HCT116 (cell line): Measurements from ENCODE around the gene XYLT2. TPM values are rescaled to one million over a fixed set of nuclear protein-coding genes. Genes with fewer than 3 reads are reported as not detected.

ENCODE experiments used
- ATAC-seq: fragments of 200-7000 bp; cut with Tn5 transposase; 2 replicates; pipeline ENCODE4 v1.9.1; 2020; ENCODE audit warnings: mild to moderate bottlenecking, moderate library complexity
- BruUV-seq: library from RNA; stranded (reverse); fragments of 400-500 nt; replicated peaks from 2 replicates; lab custom pipeline; 2021; lab: Mats Ljungman, UMichigan
- CTCF ChIA-PET: fragments of 300-600 bp; sonication (Branson Sonifier 250); formaldehyde crosslinking; loops from one replicate; lab custom pipeline; 2021; ENCODE audit warnings: antibody characterized with exemption; lab: Charles Lee
- POLR2A ChIA-PET: fragments of 300-600, 350-600 bp; sonication (Branson Sonifier 250); formaldehyde crosslinking; loops from one replicate; lab custom pipeline; 2021; ENCODE audit warnings: antibody characterized with exemption; lab: Charles Lee
- RAD21 ChIA-PET, 2 experiments: fragments of 300-600 bp; sonication (Branson Sonifier 250); formaldehyde crosslinking; loops; one replicate each; lab custom pipeline; 2023; ENCODE audit warnings: low total read pairs in 2 of 2; ENCODE audit not compliant: uncharacterized antibody in 2 of 2, unreplicated experiment in 2 of 2, low non-redundant PET in 1 of 2; lab: Charles Lee
- DNase-seq: peaks from one replicate; pipeline ENCODE4 v3.0.0-alpha.2; 2010; ENCODE audit warnings: low read depth, low spot score
- H2AFZ ChIP-seq: fragments of 200-600 bp; shearing (Covaris generic), sonication (generic); 2 replicates; pipeline ENCODE4 v1.6.1; 2017; ENCODE audit warnings: low read depth, mixed run types, mixed read lengths, antibody characterized with exemption, low read length; ENCODE audit not compliant: poor library complexity, severe bottlenecking
- H3K27ac ChIP-seq: 2 replicates; pipeline ENCODE4 v1.5.1; 2012; ENCODE audit warnings: low read depth, low read length
- H3K27me3 ChIP-seq: fragments of 200-600 bp; sonication (generic); 2 replicates; pipeline ENCODE4 v1.6.1; 2016; ENCODE audit warnings: mixed run types, low read length, mixed read lengths; ENCODE audit not compliant: insufficient read depth
- H3K36me3 ChIP-seq, 2 experiments: fragments of 200-500 bp in 1 of 2; fragments of 200-600 bp in 1 of 2; sonication (Bioruptor generic) in 1 of 2; sonication (generic) in 1 of 2; 2 replicates each; pipeline versions ENCODE4 v1.5.1 to v1.6.1; 2014 to 2016; ENCODE audit warnings: low read length in 2 of 2, inconsistent platforms in 1 of 2, mixed read lengths in 1 of 2, mixed run types in 1 of 2; ENCODE audit not compliant: insufficient read depth in 2 of 2, control insufficient read depth in 1 of 2
- H3K4me1 ChIP-seq, 2 experiments: fragments of 200-600 bp in 1 of 2; sonication (generic) in 1 of 2; 2 replicates each; pipeline versions ENCODE4 v1.5.1 to v1.6.1; 2012 to 2017; ENCODE audit warnings: low read length in 2 of 2, inconsistent platforms in 1 of 2, mild to moderate bottlenecking in 1 of 2, mixed read lengths in 1 of 2, mixed run types in 1 of 2, moderate library complexity in 1 of 2; ENCODE audit not compliant: insufficient read depth in 2 of 2, control insufficient read depth in 1 of 2
- H3K4me2 ChIP-seq: fragments of 200-600 bp; sonication (generic); 2 replicates; pipeline ENCODE4 v1.6.1; 2017; ENCODE audit warnings: mixed run types, low read length, mixed read lengths
- H3K4me3 ChIP-seq, 2 experiments: fragments of 200-600 bp in 1 of 2; sonication (generic) in 1 of 2; replicated peaks in 1 of 2; 2 replicates each; pipeline ENCODE4 v1.5.1; 2011 to 2016; ENCODE audit warnings: low read length in 2 of 2, control low read depth in 1 of 2, low read depth in 1 of 2, mild to moderate bottlenecking in 1 of 2, mixed read lengths in 1 of 2, mixed run types in 1 of 2
- H3K79me2 ChIP-seq: fragments of 200-600 bp; sonication (generic); 2 replicates; pipeline ENCODE4 v1.6.1; 2017; ENCODE audit warnings: mild to moderate bottlenecking, mixed run types, low read length, moderate library complexity, mixed read lengths; ENCODE audit not compliant: insufficient read depth
- H3K9ac ChIP-seq: fragments of 200-600 bp; sonication (generic); 2 replicates; pipeline ENCODE4 v1.6.1; 2016; ENCODE audit warnings: low read length, mixed read lengths
- H3K9me2 ChIP-seq: fragments of 200-600 bp; sonication (generic), shearing (Covaris generic); 2 replicates; pipeline ENCODE4 v1.6.1; 2017; ENCODE audit warnings: mixed run types, mild to moderate bottlenecking, moderate library complexity; ENCODE audit not compliant: insufficient read depth
- H3K9me3 ChIP-seq, 2 experiments: fragments of 200-500 bp in 1 of 2; fragments of 200-600 bp in 1 of 2; sonication (Bioruptor generic) in 1 of 2; sonication (generic) in 1 of 2; 2 replicates each; pipeline ENCODE4 v1.6.1; 2014 to 2017; ENCODE audit warnings: low read length in 2 of 2, mixed read lengths in 2 of 2, inconsistent platforms in 1 of 2, low read depth in 1 of 2, mild to moderate bottlenecking in 1 of 2, mixed run types in 1 of 2, moderate library complexity in 1 of 2; ENCODE audit not compliant: control insufficient read depth in 1 of 2, insufficient read depth in 1 of 2
- H4K20me1 ChIP-seq: fragments of 200-600 bp; sonication (generic), shearing (Covaris generic); 2 replicates; pipeline ENCODE4 v1.6.1; 2017; ENCODE audit warnings: mixed run types, mild to moderate bottlenecking, moderate library complexity; ENCODE audit not compliant: insufficient read depth
- CBX3 ChIP-seq: IDR thresholded peaks from 2 replicates; pipeline ENCODE4 v1.6.1; 2012; ENCODE audit warnings: low read depth
- CEBPB ChIP-seq: IDR thresholded peaks from 2 replicates; pipeline ENCODE4 v1.6.1; 2012; ENCODE audit warnings: low read depth
- ELF1 ChIP-seq: IDR thresholded peaks from 2 replicates; pipeline ENCODE4 v1.6.1; 2012; ENCODE audit warnings: low read depth, borderline replicate concordance
- EZH2 ChIP-seq: fragments of 200-600 bp; sonication (generic); IDR thresholded peaks from 2 replicates; pipeline ENCODE4 v1.6.1; 2017; ENCODE audit warnings: antibody characterized with exemption, mixed run types
- FOSL1 ChIP-seq: IDR thresholded peaks from 2 replicates; pipeline ENCODE4 v1.6.1; 2012; ENCODE audit warnings: low read depth
- JUND ChIP-seq: IDR thresholded peaks from 2 replicates; pipeline ENCODE4 v1.6.1; 2012
- POLR2A ChIP-seq: IDR thresholded peaks from 2 replicates; pipeline ENCODE4 v1.7.0; 2011; ENCODE audit warnings: borderline replicate concordance; ENCODE audit not compliant: insufficient read depth, insufficient read length; ENCODE audit errors: extremely low read depth
- RAD21 ChIP-seq: IDR thresholded peaks from 2 replicates; pipeline ENCODE4 v1.6.1; 2012; ENCODE audit warnings: low read depth, mild to moderate bottlenecking
- SIN3A ChIP-seq: IDR thresholded peaks from 2 replicates; pipeline ENCODE4 v1.6.1; 2012; ENCODE audit warnings: low read depth
- SP1 ChIP-seq: IDR thresholded peaks from 2 replicates; pipeline ENCODE4 v1.6.1; 2012; ENCODE audit warnings: low read depth
- SRF ChIP-seq: IDR thresholded peaks from 2 replicates; pipeline ENCODE4 v1.6.1; 2012; ENCODE audit warnings: low read depth
- TCF7L2 ChIP-seq: IDR thresholded peaks from 2 replicates; pipeline ENCODE4 v1.7.0; 2011; ENCODE audit warnings: borderline replicate concordance, inconsistent platforms; ENCODE audit not compliant: insufficient read depth, insufficient read length; ENCODE audit errors: extremely low read depth
- YY1 ChIP-seq: IDR thresholded peaks from 2 replicates; pipeline ENCODE4 v1.6.1; 2011; ENCODE audit warnings: low read length, low read depth, moderate library complexity, mild to moderate bottlenecking; ENCODE audit not compliant: insufficient replicate concordance; ENCODE audit errors: extremely low read depth
- ZFX ChIP-seq: fragments of 450-650 bp; IDR thresholded peaks from 2 replicates; pipeline ENCODE4 v1.6.1; 2017
- ZNF274 ChIP-seq: fragments of 200-500 bp; sonication (Bioruptor generic); IDR thresholded peaks from 2 replicates; pipeline ENCODE4 v1.6.1; 2014; ENCODE audit warnings: mild to moderate bottlenecking, low read depth, low read length, inconsistent platforms
- intact Hi-C: fragments of 100-400 bp; cut with micrococcal nuclease; formaldehyde crosslinking; loops from 2 replicates; pipeline ENCODE4 v1.10.0; 2022
- total RNA-seq: library from RNA; stranded (reverse); gene quantifications from one replicate; pipeline ENCODE4 v1.2.1, GENCODE V29; 2021; ENCODE audit not compliant: unreplicated experiment
- TF ChIP-seq, protein P1 (sequence below): IDR thresholded peaks from 2 replicates; pipeline ENCODE4 v1.6.1; 2012
- TF ChIP-seq, protein P2 (sequence below), 3 experiments: fragments of 200-600 bp in 1 of 3; sonication (generic) in 1 of 3; IDR thresholded peaks in 2 of 3; conservative IDR thresholded peaks in 1 of 3; 2 replicates each; pipeline ENCODE4 v1.5.1; 2012 to 2017; ENCODE audit warnings: low read depth in 2 of 3, low read length in 2 of 3, antibody characterized with exemption in 1 of 3, borderline replicate concordance in 1 of 3, control low read depth in 1 of 3, mild to moderate bottlenecking in 1 of 3, mixed read lengths in 1 of 3, mixed run types in 1 of 3, moderate library complexity in 1 of 3; ENCODE audit not compliant: insufficient read depth in 1 of 3
- TF ChIP-seq, protein P3 (sequence below): IDR thresholded peaks from 2 replicates; pipeline ENCODE4 v1.6.1; 2012; ENCODE audit warnings: low read depth
- TF ChIP-seq, protein P4 (sequence below): IDR thresholded peaks from 2 replicates; pipeline ENCODE4 v1.6.1; 2011; ENCODE audit warnings: mild to moderate bottlenecking, low read length, moderate library complexity; ENCODE audit not compliant: insufficient replicate concordance; ENCODE audit errors: extremely low read depth

The XYLT2 gene
- total RNA-seq, 1 experiment from 2014 or later: 37.5 TPM

DNA sequence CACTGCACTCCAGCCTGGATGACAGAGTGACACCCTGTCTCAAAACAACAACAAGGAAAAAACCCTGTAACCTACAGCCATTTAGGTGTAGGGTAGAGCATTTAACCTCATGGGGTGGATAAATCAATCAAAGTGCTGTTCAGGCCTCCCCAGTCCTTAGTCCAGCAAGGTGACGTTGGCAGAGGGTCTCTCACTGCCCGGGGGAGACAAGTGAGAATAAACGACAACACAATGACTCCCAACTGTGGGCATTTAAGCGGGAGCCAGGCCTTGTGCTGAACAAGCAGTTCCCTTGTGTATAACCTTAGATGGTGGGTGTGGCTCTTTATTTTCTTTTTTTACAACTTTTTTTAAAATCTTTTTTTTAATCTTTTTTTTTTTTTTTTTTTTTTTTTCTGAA, 42.3 kb upstream of the XYLT2 start:
- H3K79me2 ChIP-seq: no peaks in the 10 kb centered on the region
- intact Hi-C loops: no loop called here
- H3K27ac ChIP-seq: no peak overlapping the region
- ATAC-seq (no peak), DNase-seq (no peak)
- H3K9ac ChIP-seq: no peak overlapping the region
- no peaks in the 10 kb centered on the region for H3K9me3 ChIP-seq
- no peak overlapping the region for H3K4me3 ChIP-seq
- TF ChIP-seq SIN3A (no peak), SP1 (no peak), ZFX (no peak), CBX3 (no peak), JUND (no peak), ZNF274 (no peak), EZH2 (no peak), SRF (no peak), YY1 (no peak), TCF7L2 (no peak), ELF1 (no peak), CEBPB (no peak), RAD21 (no peak), POLR2A (no peak), FOSL1 (no peak)
- TF ChIP-seq, protein P1, sequence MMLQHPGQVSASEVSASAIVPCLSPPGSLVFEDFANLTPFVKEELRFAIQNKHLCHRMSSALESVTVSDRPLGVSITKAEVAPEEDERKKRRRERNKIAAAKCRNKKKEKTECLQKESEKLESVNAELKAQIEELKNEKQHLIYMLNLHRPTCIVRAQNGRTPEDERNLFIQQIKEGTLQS: no peak
- TF ChIP-seq, protein P2, sequence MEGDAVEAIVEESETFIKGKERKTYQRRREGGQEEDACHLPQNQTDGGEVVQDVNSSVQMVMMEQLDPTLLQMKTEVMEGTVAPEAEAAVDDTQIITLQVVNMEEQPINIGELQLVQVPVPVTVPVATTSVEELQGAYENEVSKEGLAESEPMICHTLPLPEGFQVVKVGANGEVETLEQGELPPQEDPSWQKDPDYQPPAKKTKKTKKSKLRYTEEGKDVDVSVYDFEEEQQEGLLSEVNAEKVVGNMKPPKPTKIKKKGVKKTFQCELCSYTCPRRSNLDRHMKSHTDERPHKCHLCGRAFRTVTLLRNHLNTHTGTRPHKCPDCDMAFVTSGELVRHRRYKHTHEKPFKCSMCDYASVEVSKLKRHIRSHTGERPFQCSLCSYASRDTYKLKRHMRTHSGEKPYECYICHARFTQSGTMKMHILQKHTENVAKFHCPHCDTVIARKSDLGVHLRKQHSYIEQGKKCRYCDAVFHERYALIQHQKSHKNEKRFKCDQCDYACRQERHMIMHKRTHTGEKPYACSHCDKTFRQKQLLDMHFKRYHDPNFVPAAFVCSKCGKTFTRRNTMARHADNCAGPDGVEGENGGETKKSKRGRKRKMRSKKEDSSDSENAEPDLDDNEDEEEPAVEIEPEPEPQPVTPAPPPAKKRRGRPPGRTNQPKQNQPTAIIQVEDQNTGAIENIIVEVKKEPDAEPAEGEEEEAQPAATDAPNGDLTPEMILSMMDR (IDR thresholded peaks at IDR 0.05 in 2 of 3, conservative IDR thresholded peaks at IDR 0.05 in 1 of 3; ENCODE audit: borderline replicate concordance in 1 of 3, insufficient read depth in 1 of 3, low read depth in 2 of 3, low read length in 2 of 3): no peak
- TF ChIP-seq, protein P3, sequence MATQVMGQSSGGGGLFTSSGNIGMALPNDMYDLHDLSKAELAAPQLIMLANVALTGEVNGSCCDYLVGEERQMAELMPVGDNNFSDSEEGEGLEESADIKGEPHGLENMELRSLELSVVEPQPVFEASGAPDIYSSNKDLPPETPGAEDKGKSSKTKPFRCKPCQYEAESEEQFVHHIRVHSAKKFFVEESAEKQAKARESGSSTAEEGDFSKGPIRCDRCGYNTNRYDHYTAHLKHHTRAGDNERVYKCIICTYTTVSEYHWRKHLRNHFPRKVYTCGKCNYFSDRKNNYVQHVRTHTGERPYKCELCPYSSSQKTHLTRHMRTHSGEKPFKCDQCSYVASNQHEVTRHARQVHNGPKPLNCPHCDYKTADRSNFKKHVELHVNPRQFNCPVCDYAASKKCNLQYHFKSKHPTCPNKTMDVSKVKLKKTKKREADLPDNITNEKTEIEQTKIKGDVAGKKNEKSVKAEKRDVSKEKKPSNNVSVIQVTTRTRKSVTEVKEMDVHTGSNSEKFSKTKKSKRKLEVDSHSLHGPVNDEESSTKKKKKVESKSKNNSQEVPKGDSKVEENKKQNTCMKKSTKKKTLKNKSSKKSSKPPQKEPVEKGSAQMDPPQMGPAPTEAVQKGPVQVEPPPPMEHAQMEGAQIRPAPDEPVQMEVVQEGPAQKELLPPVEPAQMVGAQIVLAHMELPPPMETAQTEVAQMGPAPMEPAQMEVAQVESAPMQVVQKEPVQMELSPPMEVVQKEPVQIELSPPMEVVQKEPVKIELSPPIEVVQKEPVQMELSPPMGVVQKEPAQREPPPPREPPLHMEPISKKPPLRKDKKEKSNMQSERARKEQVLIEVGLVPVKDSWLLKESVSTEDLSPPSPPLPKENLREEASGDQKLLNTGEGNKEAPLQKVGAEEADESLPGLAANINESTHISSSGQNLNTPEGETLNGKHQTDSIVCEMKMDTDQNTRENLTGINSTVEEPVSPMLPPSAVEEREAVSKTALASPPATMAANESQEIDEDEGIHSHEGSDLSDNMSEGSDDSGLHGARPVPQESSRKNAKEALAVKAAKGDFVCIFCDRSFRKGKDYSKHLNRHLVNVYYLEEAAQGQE: no peak
- TF ChIP-seq, protein P4, sequence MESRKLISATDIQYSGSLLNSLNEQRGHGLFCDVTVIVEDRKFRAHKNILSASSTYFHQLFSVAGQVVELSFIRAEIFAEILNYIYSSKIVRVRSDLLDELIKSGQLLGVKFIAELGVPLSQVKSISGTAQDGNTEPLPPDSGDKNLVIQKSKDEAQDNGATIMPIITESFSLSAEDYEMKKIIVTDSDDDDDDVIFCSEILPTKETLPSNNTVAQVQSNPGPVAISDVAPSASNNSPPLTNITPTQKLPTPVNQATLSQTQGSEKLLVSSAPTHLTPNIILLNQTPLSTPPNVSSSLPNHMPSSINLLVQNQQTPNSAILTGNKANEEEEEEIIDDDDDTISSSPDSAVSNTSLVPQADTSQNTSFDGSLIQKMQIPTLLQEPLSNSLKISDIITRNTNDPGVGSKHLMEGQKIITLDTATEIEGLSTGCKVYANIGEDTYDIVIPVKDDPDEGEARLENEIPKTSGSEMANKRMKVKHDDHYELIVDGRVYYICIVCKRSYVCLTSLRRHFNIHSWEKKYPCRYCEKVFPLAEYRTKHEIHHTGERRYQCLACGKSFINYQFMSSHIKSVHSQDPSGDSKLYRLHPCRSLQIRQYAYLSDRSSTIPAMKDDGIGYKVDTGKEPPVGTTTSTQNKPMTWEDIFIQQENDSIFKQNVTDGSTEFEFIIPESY: no peak
- H2AFZ ChIP-seq: no peak overlapping the region
- H3K36me3 ChIP-seq: no peaks in the 10 kb centered on the region
- no peaks in the 10 kb centered on the region for H3K4me1 ChIP-seq
- H3K4me2 ChIP-seq: no peak overlapping the region
- no TSS peak for BruUV-seq
- POLR2A ChIA-PET: no interaction called here
- H3K9me2 ChIP-seq: no peaks in the 10 kb centered on the region
- CTCF ChIA-PET: interaction anchor here (0.6 kb wide), 1 partner anchor 103 kb away, joined by 3 read pairs; no protein-coding TSS in a partner anchor
- H3K27me3 ChIP-seq: no peaks in the 10 kb centered on the region
- no peaks in the 10 kb centered on the region for H4K20me1 ChIP-seq
- RAD21 ChIA-PET: no interaction called here
